ENCODE data around the gene CFAP100.

The CFAP100 gene

DNA sequence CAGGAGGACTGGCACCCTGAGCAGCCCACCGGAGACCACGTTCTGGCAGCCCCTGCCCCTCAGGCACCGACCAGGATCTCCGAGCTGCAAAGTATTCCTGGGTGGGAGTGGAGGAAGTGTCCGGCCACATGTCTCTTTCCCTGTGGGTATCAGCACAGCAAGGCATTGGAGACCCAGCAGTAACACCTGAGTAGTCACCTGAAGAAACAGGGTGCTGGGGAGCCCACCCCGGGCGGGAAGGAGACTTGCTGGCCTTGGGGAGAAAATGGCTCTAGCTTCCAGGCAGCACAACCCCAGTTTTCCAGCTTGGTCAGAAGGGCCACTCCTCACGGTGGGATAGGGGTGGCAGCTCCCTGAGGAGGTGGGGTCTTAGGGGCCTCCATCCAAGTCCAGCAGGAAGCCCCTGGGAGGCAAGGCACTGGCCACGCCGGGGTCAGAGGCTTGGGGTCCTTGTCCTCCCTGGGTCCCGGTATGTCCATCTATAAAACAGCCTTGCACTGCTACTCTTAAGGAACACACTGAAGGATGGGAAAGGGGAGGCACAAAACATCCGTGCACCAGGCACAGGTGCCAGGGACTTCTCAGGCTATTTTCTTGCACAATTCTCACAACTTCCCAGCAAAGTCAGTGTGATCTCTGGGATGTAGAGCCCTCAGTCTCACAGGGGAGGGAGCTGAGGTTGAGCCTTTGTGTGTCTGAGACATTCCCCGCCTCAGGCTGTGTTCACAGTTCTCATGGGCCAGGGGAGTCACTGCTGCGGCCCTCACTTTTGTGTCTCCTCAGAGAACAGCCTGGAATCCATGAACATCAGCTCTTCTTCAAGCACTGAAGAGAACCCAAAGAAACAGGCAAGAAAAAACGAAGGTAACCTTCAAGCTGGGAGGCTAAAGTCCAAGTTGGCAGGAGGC is 11.9 kb downstream of the CFAP100 start:
- DNase-seq, result no peak

DNA sequence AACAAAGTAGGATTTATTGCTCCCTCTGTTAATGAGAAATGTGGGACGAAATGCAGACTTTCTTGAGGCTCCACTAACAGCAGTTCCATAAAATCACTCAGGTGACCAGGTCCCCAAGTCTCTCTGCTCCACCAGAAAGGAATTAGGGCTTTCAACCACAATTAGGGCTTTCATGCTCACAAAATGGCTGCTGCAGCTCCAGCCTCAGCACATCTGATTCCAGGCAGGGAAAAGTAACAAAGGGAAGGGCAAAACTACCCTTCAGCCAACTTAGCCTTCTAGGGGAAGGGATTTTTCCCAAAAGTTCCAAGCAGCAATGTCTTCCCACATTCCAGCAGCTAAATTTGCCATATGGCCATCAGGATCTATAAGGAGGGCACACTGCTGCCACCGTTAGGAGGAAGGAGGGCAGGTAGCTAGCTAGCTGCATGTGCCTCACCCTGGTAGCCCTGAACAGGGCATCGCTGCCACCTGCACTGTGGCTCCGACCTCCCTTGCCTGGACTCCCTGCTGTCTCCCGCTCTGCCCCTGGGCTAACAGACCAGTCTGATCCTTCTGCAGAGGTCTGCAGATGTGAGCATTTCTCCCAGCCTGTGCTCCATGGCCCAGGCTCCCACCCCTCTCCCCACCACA is 12.8 kb downstream of the CFAP100 start:
- DNase-seq, result no peak

DNA sequence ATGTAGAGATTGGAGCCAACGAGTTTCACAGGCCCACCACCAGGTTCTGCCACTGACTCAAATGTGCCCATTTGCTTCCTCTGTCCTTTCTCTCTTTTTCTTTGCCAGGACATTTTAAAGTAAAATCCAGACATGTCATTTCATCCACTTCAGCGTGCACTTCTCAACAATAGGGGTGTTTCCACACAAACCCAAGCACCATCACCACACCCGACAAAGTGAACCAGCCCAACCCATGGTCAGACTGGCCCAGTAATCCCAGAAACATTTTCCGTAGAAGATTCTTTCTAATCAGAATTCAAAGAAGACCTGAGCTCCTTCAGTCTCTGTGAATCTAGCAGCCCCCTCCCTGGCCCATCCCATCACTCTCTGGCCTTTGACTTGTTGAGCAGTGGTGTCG is 13.4 kb downstream of the CFAP100 start:
- DNase-seq, result no peak

DNA sequence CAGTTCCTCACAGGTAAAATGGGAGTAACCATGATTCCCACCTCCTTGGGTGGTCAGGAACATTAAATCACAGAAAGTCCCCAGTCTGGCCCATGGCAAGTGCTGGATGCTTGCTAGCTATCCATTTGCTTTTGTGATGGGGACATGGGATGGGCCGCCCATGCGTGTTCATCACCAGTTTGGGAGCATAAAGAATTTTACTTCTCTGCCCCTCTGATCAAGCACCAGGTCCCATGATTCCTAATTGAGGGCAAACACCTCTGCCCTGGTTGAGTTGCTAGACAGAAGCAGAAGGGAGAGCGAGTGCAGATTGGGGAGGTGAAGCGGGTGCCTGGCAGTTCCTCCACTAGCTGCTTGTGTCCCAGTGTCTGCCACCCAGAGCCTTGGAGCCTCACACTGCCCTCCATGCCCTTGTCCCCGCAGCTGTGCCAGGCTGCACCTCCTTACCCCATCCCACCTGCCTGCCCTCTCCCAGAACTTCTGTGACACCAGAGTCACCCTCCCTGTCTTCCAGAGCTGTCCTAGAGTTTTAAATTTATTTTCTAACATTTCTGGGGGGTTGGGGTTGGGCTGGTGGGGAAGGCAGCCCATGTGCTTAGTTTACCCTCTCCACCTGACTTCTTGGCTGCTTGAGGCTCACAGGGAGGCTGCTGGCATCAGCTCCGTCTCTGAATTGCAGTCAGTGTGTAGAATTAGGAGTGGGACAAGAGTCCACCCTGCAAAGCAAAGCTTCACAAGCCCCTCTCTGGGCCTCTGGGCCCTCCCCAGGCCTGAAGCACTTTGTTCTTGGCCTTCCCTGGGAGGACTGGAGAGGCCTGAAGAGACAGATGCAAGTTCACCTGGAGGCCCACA is 18.4 kb downstream of the CFAP100 start:
- no peak for DNase-seq

DNA sequence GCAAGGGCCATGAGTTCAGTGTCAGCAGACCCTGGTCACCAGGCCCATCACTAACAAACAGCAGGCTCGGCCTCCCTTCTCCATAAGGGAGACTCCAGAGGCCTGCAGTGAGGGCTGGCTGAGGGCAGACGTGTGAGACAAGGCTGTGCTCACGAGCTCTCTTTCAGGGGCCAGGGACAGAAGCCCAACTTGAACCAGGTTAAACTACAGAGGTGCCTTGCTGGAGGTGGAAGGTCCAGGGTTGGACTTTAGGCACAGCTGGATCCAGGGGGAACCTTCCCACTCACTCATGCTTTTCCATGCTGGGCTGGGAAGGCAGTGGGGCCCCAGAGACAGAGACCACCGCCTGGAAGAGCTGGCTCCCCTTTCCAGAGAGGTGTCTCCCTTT is 19.0 kb downstream of the CFAP100 start:
- no peak for DNase-seq

DNA sequence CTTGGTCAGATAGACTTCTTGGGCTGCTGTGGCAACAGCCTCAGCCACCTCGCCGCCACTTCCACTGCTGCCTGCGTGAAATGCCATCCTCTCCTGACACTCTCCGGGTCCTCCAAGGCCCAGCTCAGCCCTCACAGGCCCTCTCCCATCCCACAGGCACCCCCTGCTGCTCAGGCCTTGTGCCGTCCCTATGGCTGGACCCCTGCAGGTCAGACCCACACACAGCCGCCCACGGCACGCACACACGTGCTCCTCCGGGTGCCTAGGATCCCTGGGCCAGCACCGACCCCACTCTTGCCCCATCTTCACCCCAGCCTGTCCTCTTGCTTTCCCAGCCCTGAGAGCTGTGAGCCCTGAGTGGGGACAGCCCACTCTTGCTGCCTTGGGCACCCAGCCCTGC is 19.7 kb downstream of the CFAP100 start:
- no peak for DNase-seq

DNA sequence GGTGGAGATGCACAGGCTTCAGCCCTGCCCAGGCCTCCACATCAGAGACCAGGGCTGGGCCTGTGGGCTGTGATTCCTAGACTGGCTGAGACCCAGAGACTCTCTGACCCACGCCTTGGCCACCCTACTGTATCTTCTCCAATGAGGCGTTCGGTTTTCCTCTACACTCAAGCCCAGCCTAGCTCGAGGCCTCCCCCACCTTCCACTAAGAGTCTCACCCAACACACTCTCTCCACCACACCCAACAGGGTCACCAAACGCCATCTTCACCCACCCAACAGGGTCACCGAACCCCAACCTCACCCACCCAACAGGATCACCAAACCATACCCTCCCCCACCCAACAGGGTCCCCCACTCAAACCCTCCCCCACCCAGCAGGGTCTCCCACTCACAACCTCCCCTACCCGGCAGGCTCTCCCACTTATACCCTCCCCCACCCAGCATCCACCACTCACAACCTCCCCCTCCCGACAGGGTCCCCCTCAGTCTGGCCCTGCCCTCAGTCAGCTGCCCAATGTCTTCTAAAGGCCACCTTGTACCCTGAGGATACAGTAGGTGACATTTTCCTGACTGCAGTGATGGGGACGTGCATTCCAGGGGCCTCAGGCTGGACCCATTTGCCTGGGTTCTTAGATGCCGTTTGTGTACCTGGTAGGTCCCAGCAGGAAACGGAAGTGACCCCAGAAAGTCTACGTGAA is 20.4 kb downstream of the CFAP100 start:
- no peak for DNase-seq

DNA sequence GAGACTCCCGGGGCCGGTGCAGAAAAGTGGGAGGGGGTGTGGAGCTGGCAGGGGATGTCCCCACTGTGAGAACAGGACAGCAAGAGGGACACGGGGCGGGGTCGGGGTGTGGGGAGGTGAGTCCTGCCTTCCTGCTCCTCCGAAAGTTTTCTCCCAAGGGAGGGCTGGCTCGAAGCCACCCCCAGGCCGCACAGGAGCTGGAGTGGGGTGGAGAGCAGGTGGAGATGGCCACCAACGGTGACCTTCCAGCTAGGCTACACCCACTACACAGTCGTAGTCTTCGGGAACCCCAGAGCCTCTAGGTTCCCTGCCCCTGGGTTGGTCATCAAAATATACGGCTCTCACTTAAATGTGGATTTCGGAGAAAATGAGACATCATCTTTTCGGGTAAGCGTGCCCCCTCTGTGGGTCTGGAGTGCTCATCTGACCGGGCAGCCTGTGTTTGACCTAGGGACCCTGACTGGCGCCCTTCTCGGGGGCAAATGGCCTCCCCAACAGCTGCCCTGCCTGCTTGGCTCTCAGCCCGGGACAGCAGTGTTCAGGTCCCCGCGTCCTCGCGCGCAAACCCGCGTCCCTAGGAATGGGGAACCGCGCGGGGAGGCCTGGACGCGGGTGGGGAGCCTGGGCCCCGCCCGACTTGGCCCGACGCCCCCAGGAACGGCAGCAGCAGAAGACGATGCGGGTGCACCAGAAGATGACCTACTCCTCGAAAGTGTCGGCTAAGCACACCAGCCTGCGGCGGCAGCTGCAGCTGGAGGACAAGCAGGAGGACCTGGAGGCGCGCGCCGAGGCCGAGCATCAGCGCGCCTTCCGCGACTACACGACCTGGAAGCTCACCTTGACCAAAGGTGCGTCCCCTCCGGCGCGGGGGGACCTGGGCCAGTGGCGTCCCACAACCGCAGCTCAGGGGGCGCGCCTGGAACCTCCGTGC is 21.2 kb downstream of the CFAP100 start:
- no peak for DNase-seq

DNA sequence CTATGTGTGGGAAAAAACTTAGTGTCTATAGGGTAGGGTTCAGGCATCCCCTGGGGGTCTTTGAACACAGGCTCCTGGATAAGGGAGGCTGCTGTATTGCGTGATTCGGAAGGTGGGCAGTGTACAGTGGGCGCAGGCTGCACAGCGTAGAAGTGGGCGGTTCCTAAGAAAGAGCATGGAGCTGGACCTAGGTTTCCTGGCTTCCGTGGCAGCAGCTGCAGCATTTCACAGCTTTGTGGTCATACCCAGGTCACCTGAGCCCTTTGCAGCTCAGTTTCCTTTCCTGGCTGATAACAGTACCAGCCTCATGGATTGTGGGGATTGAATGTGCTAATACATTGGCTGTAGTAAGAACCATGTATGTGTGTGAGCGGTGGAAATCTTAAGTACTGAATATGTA is 22.2 kb downstream of the CFAP100 start:
- DNase-seq, result no peak

DNA sequence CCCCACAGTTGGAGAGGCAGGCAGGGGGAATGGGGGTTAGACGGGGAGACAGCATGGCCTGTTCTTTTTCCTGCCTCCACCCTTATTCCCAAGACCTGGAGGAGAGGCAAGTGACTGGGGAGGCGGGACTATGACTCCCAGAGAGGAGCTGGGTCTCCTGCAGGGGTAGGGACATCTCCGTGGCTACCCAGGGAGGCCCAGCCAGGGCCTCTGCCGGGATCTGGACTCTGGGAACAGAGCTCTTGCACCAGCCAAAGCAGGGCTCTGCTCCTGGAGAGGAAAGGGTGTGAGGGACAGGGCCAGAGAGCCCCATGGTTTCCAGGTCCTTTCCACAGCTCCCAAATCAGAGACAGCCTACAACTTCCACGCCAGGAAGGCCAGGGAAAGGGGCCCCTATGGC is 22.8 kb downstream of the CFAP100 start:
- DNase-seq, result no peak

DNA sequence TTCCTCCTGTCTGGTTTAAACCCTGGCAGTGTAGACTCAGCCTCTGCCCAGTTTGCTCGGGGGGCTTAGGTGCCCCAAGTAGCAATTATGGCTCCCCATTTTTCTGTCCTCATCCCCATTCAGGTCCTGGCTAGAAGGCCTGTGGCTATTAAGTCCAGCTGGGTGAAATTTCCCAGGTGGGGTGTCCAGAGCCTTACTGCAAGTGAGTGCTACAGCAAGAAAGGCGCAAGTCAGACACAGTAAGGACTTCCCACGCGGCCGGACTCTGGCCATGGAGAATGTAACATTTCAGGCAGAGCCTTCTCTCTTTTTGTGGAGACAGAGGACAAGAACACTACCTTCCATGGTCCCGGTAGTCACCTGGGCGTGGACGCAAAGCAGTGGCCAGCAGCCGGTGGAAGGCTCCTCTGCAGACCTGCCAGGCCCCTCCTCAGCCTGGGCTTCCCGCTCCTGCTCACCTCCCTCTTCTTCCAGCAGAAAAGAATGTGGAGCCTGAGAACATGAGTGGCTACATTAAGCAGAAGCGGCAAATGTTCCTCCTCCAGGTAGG is 23.3 kb downstream of the CFAP100 start:
- no peak for DNase-seq

DNA sequence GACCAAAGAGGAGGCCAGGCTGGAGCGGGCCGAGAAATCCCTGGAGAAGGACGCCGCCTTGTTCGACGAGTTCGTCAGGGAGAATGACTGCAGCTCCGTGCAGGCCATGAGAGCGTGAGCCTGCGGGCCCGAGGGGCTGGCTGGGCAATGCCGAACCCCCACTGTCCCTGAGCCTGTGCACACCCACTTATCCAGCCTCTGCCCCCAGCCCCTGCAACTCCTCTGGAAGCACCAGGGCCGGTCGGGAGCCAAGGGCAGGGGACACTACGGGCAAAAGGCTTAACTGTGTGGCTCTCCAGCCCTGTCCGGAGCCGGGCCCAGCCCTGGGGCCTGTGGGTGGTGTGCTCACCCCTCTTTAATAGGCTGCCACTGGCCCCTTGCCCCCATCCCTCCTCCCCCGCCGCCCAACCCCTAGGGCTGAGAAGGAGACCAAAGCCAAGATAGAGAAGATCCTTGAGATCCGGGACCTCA is 24.0 kb downstream of the CFAP100 start:
- no peak for DNase-seq

DNA sequence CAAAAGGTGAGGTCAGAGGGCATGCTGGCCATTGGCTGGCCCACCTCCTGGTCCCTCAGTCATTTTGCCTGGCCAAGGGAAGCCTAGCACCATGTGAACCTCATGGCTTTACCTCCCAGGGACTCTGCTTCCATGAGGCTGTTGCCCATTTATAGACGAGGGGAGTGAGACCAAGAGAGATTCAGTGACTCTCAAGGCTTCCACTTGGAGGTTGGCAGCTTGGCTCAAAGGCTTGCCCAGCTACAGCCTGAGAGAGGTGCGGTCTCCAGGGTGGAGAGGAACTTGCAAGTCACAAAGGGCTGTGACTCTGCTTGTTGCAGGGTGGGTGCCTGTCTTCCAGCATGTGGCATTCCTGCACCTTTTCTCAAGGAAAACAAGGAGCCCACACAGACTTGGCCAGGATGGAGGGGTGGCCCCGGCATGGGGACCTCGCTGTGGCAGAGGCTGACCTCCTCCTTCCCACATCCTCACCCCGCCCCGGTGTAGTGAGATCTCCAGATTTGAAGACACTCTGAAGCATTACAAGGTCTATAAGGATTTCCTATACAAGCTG is 24.5 kb downstream of the CFAP100 start:
- DNase-seq, result no peak

DNA sequence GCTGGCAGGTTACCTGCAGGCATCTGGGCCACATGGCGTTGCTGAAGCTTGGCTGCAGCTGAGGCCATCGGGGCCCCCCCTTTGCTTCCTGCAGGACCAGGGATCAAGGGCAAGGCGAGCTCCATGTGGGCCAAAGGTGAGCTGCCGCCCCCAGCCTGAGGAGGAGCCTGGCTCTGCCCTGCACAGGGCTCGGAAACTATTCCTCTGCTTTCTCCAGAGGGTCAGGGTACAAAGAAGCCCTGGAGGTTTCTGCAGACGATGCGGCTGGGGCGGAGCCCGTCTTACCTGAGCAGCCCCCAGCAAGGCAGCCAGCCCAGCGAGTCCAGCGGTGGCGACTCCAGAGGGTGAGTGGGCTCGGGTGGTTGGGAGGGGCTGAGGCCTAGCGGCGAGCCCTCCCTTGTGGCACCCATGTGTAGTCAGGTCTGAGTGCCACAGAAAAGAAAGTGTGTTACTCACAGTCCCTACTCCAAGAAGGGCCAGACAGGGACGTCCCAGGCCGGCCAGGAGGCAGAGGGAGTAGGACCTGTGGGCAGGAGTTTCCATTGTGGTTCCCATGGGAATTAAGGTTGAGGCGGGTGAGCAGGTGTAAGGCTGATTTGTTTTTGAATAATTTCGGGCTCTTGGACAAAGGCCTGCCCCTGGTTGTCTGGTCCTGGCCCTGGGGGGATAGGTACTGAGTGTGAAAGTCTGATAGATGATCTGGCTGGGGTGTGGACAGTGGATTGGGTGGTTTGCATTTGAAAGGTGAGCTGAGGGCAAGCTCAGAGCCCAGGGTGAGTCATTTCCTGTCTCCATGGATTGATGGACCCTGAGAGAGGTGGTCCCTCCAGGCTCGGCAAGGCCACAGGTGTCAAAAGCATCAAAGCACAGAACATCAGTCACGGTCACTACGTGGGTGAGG is 25.4 kb downstream of the CFAP100 start:
- no peak for DNase-seq

DNA sequence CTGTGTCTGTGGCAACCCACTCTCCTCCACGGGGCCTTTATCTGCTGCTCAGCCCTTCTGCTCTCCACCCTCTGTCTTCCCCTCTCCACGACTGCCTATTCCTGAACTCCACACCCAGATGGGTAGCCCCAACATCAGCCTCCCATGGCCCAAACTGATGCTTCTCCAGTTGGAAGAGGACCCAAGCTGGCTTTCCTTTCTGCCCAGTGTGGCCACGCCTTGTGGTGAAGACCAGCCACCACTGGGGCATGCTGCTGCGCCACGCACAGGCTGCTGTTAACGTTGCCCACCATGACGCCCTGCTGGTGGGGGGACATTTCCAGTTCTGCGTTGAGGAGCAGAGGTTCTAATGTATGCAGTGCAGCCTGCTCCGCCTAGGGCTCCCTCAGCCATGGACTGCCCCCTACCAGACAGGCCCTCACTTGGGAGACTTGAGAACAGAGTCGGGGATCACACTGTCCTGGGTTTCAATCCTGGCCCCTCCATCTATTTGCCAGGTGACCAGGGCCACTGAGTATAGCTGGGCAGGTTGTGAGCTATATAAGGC is 26.9 kb downstream of the CFAP100 start:
- no peak for DNase-seq

DNA sequence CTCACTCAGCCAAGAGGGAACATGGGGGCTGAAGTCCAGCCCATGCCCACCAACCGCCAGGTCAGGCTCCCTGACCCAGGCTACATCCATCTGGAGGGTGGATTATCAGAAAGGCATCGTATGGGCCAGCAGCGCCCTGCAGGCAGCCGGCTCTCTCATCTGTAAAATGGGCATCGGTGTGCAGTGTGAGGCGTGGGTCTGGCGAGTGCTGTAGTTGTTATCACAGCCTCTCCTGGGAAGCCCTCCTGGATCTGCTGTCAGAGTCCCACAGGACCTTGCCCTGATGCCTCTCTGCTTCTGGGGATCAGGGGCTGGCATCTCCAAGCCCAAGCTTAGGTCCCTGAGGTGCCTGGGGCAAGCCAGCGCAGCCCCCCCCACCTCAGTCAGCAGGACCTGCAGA is 27.4 kb downstream of the CFAP100 start:
- DNase-seq, result no peak

DNA sequence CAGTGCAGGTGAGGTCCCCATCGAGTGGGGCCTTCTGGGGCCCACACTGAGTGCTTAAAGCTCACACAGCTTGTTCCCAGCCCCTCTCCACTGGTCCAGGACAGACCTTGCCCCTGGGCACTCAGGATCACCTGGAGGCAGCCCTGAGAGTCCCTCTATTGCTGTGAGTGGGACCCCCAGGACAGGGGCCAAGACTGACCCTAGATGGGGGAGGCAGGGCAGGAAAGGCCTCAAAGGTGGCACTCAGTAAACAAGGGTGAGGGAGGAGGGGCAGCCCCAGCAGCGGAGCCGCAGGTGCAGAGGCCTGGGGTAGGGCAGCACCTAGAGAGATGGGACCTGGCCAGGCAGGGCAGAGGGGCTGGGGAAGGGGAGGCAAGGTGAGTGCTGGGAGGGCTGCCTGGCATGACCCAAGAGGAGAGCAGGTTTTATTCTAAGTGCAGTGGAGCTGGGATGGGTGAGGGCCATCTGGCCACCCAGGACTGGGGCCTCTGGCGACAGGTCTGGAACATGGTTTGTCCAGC is 27.9 kb downstream of the CFAP100 start:
- no peak for DNase-seq

DNA sequence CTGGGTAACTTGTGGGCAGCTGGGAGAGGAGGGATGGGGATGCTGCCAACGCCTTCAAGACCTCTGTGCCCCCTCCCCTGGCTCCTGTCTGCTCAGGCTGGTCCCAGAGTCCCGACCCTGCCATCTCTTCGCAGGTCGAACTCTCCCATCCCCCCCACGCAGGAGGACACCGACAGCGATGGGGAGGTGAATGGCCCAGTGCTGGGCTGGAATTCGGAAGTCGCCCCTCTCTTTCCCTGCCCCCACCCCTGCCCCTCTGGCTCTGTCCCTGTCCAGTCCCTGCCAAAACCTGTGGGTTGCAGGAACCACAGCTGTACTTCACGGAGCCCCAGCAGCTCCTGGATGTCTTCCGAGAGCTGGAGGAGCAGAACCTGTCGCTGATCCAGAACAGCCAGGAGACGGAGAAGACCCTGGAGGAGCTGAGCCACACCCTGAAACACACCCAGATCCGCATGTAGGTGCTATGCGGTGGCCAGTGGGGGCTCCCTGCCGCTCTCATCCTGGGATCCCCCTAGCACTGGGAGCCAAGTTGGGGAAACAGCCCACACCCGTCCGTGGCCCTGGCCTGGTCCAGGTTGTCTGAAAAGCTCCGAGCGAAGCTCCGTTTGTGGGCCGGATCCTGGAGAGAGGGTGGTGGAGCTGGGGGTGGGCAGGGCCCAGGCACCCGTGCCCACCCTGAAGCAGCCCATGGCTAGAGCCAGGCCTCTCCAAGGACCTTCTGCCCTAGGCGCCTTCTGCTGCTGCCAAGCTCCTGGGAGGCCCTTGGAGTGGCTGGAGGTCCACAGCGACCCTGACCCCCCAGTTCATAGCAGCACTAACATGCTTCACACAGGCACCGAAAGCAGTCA is 28.7 kb downstream of the CFAP100 start:
- DNase-seq, result no peak
